Loucy (cell line): ENCODE results near the gene KCNF1.

Experiments used
- EZH2phosphoT487 ChIP-seq: fragments of 200-600 bp; IDR thresholded peaks from 2 replicates; pipeline ENCODE4 v1.6.1; 2018; ENCODE audit warnings: antibody characterized with exemption, mild to moderate bottlenecking, moderate library complexity, borderline replicate concordance
- TF ChIP-seq, protein P1 (sequence below): fragments of 200-600 bp; sonication (generic); conservative IDR thresholded peaks from 2 replicates; pipeline ENCODE4 v1.5.1; 2014; ENCODE audit warnings: mild to moderate bottlenecking, antibody characterized with exemption, low read length

DNA sequence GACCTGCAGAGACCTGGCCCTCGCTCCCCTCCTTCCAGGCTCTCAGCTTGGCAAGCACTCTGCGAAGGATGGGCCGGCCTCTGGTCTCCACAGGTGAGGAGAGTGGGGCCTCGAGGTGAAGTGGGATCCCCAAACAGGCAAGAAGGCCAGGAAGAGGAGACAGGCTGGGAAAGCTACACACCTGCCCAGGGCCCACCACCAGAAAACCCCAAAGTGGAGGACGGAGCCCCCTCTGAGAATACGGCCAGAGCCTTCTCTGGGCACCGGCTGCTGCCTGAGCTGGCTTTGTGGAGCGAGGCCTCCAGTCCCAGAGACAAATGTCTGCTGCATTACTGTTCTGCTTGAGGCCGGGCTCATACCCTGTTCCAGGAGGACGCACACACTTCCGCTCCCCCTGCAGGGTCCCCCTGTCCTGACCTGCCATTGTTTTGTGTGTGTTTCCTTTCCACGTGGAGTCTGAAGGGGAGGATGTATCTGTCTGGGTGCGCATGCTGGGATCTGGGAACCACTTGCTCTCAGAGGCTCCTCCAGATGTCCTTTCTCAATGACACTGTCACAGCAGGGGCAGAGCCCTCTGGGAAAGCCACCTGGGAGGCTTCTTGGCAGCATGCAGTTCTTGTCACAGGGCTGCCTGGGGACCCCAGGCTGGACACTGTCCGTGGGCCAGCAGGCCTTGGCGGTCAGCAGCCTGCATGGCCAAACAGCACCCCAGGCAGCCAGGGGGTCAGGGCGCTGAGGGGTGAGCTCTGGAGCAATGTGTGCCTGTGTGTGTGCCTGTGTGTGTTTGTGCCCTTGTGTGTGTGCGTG is 20.8 kb downstream of the KCNF1 start:
- TF ChIP-seq, protein P1, sequence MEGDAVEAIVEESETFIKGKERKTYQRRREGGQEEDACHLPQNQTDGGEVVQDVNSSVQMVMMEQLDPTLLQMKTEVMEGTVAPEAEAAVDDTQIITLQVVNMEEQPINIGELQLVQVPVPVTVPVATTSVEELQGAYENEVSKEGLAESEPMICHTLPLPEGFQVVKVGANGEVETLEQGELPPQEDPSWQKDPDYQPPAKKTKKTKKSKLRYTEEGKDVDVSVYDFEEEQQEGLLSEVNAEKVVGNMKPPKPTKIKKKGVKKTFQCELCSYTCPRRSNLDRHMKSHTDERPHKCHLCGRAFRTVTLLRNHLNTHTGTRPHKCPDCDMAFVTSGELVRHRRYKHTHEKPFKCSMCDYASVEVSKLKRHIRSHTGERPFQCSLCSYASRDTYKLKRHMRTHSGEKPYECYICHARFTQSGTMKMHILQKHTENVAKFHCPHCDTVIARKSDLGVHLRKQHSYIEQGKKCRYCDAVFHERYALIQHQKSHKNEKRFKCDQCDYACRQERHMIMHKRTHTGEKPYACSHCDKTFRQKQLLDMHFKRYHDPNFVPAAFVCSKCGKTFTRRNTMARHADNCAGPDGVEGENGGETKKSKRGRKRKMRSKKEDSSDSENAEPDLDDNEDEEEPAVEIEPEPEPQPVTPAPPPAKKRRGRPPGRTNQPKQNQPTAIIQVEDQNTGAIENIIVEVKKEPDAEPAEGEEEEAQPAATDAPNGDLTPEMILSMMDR: no peak
- TF ChIP-seq EZH2phosphoT487: no peak
